ENCODE measurements around the gene B4GALNT3.

The B4GALNT3 gene

DNA sequence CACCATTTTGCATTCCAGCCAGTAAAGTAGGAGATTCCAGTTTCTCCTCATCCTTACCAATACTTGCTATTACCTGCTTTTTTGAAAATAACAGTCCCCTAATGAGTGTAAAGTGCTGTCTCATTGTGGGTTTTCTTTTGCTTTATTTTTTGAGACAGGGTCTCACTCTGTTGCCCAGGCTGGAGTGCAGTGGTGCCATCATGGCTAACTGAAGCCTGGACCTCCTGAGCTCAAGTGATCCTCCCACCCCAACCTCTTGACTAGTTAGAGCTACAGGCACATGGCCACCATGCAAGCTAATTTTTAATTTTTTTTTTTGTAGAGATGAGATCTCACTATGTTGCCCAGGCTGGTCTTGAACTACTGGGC, 142.9 kb downstream of the B4GALNT3 start:
- no peak for DNase-seq

DNA sequence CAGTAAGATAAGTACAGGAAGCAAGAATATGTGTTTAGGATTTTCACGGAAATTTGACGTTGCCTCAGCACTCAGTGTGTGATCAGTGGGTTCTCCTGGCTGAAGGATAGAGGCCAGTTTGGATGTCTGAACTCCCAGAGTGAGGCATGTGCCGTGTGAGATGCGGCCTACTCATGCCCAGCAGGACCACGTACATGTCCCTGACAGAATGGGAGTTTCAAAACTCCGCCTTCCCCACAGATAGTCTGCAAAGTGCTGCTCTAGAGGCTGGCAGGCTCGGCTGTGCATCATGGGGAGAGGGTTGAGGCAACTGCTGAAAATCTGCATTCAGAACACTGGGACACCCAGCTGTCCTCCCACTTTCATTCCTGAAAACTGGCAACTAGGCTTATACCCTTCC, 145.2 kb downstream of the B4GALNT3 start:
- no peak for DNase-seq

DNA sequence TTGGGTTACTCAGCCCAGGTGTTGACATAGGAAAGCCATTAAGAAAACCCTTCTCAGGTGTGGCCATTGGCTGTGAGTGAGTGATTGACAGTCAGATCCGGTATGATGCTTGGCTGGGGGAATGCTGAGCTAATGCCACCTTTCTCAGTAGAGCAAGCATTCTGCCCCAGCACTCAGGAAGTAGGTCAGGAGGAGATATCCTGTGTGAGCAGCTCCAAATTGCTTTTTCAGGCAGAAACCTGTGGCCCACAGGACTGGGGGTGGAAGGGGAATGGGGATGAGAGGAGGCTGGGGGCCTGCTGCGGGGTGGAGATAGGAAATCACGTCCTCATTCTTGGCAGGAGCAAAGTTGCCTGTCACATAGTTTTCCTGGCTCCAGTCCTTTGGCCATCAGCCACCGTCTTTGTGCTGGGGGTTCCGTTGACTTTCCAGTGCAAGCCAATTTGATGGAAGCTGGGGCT, 147.8 kb downstream of the B4GALNT3 start:
- no peak for DNase-seq

DNA sequence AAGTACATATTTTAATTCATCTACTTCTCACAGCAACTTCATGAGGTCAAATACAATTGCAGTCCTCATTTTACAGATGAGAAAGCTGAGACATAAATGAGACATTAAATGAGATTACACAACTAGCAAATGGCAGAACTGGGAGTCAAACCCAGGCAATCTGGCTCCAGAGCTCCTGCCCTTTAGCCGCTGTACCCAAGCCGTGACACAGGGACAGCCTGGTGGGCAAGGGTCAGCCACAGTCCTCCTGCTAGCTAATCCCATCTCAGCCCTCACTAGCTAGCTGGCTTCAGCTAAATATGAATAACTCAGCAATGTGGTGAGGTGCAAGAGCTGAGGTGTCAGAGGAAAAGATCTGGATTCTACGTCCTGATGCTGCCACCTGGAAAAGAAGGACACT, 148.7 kb downstream of the B4GALNT3 start:
- no peak for DNase-seq

DNA sequence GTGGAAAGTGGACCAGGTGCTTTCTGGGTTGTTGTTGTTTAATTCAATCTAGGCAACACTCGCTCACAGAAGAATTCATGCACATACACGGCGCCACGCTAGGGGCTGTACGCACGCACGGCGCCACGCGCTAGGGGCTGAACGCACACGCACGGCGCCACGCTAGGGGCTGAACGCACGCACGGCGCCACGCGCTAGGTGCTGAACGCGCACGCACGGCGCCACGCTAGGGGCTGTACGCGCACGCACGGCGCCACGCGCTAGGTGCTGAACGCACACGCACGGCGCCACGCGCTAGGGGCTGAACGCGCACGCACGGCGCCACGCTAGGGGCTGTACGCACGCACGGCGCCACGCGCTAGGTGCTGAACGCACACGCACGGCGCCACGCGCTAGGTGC, 149.2 kb downstream of the B4GALNT3 start:
- DNase-seq: no peak

DNA sequence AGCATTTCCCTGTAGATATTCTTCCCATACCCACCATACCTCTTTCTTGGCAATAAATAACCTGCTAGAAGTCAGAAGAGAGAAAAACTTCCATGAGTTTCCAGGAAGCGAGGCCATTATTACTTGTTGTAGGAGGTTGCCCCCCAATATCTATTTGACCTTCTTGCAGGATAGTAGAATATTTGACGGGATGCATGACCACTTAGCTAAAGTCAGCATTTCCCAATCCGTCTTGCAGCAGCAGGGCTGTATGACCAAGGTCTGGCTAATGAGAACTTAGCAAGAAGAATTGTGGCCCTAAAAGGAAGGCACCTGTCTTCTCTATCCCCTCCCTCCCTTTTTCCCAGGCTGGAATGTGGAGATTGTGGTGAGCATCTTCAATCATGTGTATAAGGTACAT, 152.0 kb downstream of the B4GALNT3 start:
- no peak for DNase-seq

DNA sequence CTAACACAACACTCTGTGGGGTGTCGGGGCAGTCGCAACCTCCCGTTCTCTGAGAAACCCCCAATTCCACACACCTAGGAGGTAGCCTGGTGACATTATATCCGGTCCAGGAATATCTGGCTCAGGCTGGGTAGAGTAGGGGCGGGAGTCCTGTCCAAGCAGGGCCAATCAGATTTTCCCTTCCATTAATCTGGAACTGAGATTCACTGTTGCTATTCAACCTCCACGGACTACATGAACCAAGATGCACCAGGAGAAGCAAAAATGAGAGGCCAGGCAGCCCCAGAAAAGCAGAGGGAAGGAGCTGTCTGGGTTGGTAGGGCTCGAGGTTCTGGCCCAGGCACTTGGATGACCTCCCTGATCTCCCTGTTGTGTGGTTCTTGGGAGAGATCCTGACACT, 152.6 kb downstream of the B4GALNT3 start:
- no peak for DNase-seq

DNA sequence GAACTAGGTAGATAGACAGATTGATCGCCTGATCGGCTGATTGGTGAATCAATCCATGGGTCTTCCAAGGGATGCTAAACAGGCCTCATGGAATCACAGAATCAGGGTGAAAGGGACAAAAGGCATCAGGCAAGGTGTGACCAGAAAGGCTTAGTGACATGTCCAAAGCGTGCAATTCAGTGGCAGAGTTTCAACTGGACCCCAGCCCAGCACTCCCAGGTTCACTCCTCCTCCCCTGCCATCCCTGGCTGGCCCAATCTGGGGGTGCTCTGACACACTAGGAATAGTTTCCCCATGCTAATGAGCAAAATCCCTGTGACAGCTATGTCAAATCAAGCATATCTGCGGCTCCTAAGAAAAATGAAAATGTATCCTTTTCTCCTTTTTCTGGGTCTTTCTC, 153.1 kb downstream of the B4GALNT3 start:
- no peak for DNase-seq

Measured in NCI-H1436 (cell line).